ENCODE results near the gene CACNA1C. TPM values are rescaled to one million over a fixed set of nuclear protein-coding genes. Genes with fewer than 3 reads are reported as not detected.

CACNA1C gene
- total RNA-seq, 8 experiments from 2014 or later, result 0.97 to 36.4 (median 5.1) TPM

- ATAC-seq (replicated peaks in 6 of 8), result no peak
- no peak overlapping the region for H3K27ac ChIP-seq
- WGBS, 10 experiments, result 35 to 100% (median 88%) methylated on average over 1 to 5 of the region's 5 CpGs; no CpG with 5 or more reads in 3 of the 10 experiments
Measured at GRCh38 chr12:2355604-2356003, 302.8 kb downstream of the CACNA1C start.

DNA sequence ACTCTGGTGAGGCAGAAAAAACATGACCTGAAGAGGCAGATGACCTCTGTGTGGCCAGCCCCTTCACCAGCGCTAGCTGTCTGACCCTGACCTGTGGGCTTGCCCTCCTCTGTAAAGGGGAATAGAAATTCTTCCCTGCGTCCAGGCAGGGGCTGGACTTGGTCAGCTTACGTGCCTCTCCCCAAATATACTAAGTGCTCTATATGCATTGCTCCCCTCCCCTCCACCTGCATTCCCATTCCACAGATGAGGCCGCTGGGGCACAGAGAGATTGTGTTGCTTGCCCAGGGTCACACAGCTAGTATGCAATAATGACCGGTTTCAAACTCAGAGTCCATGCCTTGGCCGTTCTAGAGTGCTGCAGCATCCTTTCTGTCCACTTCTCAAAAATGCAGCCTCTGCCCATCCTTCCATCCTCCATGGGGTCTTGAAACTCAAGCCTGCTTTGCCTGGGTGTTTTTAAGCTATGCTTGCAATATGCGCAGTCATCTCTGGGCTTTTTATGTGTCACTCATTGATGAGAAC, 303.9 kb downstream of the CACNA1C start:
- H3K27ac ChIP-seq, result no peak overlapping the region
- H3K4me3 ChIP-seq, result no peak overlapping the region
- in situ Hi-C loops (cut with MboI; ENCODE audit: low pct_unique_long_range_greater_than_20kb in 2 of 9, low sequenced_read_pairs in 9 of 9, unreplicated experiment in 9 of 9), result no loop called here
- H3K4me1 ChIP-seq (replicated peaks in 1 of 2), result peaks cover 8 to 16% of the 10 kb centered on the region in 2 donors
- no peak for ATAC-seq (replicated peaks in 6 of 8)
- WGBS, 10 experiments, result 53 to 100% (median 95%) methylated on average over 1 to 4 of the region's 7 CpGs; no CpG with 5 or more reads in 4 of the 10 experiments

More at GRCh38 chr12:2355604-2356003, 302.8 kb downstream of the CACNA1C start:
- H3K4me1 ChIP-seq (replicated peaks in 1 of 2), result peaks cover 8 to 16% of the 10 kb centered on the region in 2 donors
- H3K4me3 ChIP-seq, result no peak overlapping the region
- in situ Hi-C loops (cut with MboI; ENCODE audit: low pct_unique_long_range_greater_than_20kb in 2 of 9, low sequenced_read_pairs in 9 of 9, unreplicated experiment in 9 of 9), result no loop called here

- H3K4me1 ChIP-seq (replicated peaks in 1 of 2), result peaks cover 7 to 8% of the 10 kb centered on the region in 2 donors
- H3K4me3 ChIP-seq, result no peak overlapping the region
- ATAC-seq (replicated peaks in 6 of 8), result peak in 1 of 8 experiments; percentile 5
- 54 to 100% (median 74%) methylated on average over 2 to 8 of the region's 8 CpGs for WGBS, 10 experiments
- H3K27ac ChIP-seq, result no peak overlapping the region
- in situ Hi-C loops (cut with MboI; ENCODE audit: low pct_unique_long_range_greater_than_20kb in 2 of 9, low sequenced_read_pairs in 9 of 9, unreplicated experiment in 9 of 9), result no loop called here
Measured at GRCh38 chr12:2358986-2359658, 306.3 kb downstream of the CACNA1C start.

DNA sequence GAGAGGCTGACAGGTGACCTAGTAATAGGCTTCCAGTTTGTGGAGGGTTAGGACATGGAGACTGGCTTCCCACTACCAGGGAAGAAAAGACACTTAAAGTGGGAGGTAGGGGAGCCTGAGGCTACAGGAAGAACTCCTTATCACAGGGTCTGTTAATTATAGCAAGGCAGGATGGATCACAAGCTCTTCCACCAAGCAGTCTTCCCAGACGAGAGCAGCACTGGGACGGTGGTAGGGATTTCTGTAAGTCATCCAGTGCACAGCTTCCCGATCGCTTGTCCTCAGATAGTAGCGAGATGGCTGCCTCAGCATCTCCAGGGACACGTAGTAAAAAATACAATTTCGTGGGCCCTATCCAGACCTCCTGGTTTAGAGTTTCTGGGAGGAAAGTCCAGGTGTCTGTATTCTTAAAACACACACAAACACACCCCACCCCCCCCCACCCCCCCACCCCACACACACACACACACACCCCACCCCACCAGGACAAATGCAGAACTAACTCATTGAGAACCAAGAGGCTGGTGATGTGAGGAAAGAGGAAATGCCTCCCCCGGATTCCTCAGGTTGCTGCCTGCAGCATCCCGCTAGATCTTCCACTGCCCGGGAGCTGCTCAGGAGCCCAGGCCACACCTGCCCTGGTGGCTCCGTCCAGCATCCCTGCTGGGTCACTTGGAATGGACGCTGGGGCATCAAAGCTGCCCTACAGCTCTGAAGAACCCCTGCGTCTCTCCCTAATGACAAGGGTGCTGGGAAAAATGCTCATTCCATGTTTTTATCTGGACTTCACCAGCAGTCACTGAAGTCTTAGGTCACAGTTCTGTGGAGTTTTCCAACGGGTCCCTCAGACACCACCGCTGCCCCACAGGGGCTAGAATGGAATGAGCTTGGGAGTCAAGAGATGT, 307.2 kb downstream of the CACNA1C start:
- H3K27ac ChIP-seq, result no peak overlapping the region

DNA sequence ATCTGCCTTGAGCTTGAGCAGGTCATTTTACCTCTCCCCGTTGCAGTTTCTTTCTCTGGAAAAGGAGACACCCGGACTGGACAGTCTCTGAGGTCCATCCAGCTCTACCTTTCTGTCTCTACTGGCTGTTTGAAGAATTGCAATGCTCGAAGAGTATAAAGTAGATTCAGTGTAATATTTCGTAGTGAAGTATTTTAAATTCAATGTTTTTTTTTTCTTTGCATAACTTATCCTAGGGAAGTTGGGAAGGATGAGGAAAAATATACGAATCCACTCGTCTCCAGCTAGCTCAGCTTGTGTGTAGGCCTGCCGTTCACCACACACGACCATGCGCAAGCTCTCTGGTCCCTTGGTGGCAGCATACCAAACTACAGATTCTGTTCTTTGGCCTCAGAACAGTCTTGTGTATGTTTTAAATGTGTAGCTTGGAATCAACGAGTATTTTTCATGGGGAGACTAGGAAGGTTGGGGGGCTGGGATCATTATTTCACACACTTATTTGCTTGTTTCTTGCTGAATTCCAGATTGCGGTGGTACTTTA, 307.9 kb downstream of the CACNA1C start:
- H3K27ac ChIP-seq, result no peak overlapping the region
- ATAC-seq (replicated peaks in 6 of 8), result peak in 1 of 8 experiments; percentile 27
- in situ Hi-C loops (cut with MboI; ENCODE audit: low pct_unique_long_range_greater_than_20kb in 2 of 9, low sequenced_read_pairs in 9 of 9, unreplicated experiment in 9 of 9), result no loop called here
- peaks cover 7 to 8% of the 10 kb centered on the region in 2 donors for H3K4me1 ChIP-seq (replicated peaks in 1 of 2)
- H3K4me3 ChIP-seq, result no peak overlapping the region
- 79 to 100% (median 88%) methylated on average over 2 to 8 of the region's 11 CpGs; no CpG with 5 or more reads in 1 of the 10 experiments for WGBS, 10 experiments

More for the DNA sequence above, 307.2 kb downstream of the CACNA1C start:
- Histone ChIP-seq H3K4me3 (no peak overlapping the region), H3K4me1 (replicated peaks in 1 of 2) (peaks cover 7 to 8% of the 10 kb centered on the region in 2 donors)
- ATAC-seq (replicated peaks in 6 of 8), result no peak
- WGBS, 10 experiments, result 81 to 100% (median 94%) methylated on average over 1 to 4 of the region's 15 CpGs; no CpG with 5 or more reads in 5 of the 10 experiments
- in situ Hi-C loops (cut with MboI; ENCODE audit: low pct_unique_long_range_greater_than_20kb in 2 of 9, low sequenced_read_pairs in 9 of 9, unreplicated experiment in 9 of 9), result no loop called here

DNA sequence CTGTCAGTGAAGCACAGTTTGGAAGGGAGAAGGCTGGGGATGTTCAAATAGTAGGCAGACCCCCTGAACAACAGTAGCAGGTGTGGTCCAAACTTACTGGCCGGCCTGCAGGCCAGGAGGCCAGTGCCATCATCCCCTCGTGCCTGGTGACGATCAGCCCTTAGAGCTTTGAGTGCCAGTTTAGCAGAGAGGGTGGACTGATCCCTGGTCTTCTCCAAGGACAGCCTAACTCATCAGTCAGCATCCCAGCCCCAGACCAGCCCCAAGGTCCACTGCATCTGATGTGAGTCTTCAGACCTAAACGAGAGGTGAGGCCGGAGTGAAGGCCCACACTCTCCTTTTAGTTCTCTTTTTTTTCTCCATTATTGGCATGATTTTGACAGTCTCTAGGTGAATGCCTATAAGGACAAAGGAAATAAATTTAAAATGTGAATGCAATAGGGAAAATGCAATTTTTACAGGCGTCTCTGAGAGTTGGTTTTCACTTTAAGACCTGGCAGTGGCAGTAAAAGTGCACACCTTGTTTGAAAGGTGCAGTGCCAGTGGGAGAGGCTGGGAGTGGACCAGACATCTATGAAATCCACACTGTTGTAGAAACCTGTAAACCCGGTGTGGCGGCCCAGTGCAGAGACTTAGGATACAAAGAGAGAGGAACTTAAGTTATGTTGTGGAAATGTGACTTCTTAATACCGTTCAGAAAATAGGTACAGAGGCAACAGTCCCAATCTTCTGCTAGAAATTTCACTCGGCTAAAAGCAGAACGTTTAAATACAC, 311.2 kb downstream of the CACNA1C start:
- 60 to 94% (median 82%) methylated on average over 1 to 11 of the region's 11 CpGs for WGBS, 10 experiments
- Histone ChIP-seq H3K4me3 (no peak overlapping the region), H3K27ac (no peak overlapping the region), H3K4me1 (replicated peaks in 1 of 2) (no peaks in the 10 kb centered on the region)
- no peak for ATAC-seq (replicated peaks in 6 of 8)
- in situ Hi-C loops (cut with MboI; ENCODE audit: low pct_unique_long_range_greater_than_20kb in 2 of 9, low sequenced_read_pairs in 9 of 9, unreplicated experiment in 9 of 9), result no loop called here

GRCh38 chr12:2364631-2365051, 311.9 kb downstream of the CACNA1C start:
- Histone ChIP-seq H3K27ac (no peak overlapping the region), H3K4me3 (no peak overlapping the region), H3K4me1 (replicated peaks in 1 of 2) (no peaks in the 10 kb centered on the region)
- in situ Hi-C loops (cut with MboI; ENCODE audit: low pct_unique_long_range_greater_than_20kb in 2 of 9, low sequenced_read_pairs in 9 of 9, unreplicated experiment in 9 of 9), result no loop called here
- WGBS, 10 experiments, result 78 to 100% (median 92%) methylated on average over 2 to 9 of the region's 9 CpGs; no CpG with 5 or more reads in 2 of the 10 experiments
- ATAC-seq (replicated peaks in 6 of 8), result no peak

DNA sequence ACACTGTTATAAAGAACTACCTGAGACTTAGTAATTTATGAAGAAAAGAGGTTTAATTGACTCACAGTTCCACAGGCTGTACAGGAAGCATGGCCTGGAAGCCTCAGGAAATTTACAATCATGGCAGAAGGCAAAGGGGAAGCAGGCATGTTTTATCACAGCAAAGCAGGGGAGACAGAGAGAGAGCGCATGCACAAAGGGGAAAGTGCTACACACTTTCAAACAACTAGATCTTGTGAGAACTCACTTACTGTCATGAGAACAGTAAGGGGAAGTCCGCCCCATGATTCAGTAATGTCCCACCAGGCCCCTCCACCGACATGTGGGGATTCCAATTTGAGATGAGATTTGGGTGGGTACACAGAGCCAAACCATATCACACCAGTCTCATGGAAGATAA, 313.9 kb downstream of the CACNA1C start:
- Histone ChIP-seq H3K4me1 (replicated peaks in 1 of 2) (no peaks in the 10 kb centered on the region), H3K4me3 (no peak overlapping the region), H3K27ac (no peak overlapping the region)
- 71 to 100% (median 100%) methylated on average over 1 to 3 of the region's 3 CpGs; no CpG with 5 or more reads in 2 of the 10 experiments for WGBS, 10 experiments
- ATAC-seq (replicated peaks in 6 of 8), result no peak
- in situ Hi-C loops (cut with MboI; ENCODE audit: low pct_unique_long_range_greater_than_20kb in 2 of 9, low sequenced_read_pairs in 9 of 9, unreplicated experiment in 9 of 9), result no loop called here

GRCh38 chr12:2372178-2372577, 319.4 kb downstream of the CACNA1C start:
- 0 to 100% (median 66%) methylated on average over 1 to 3 of the region's 6 CpGs; no CpG with 5 or more reads in 3 of the 10 experiments for WGBS, 10 experiments
- in situ Hi-C loops (cut with MboI; ENCODE audit: low pct_unique_long_range_greater_than_20kb in 2 of 9, low sequenced_read_pairs in 9 of 9, unreplicated experiment in 9 of 9), result no loop called here
- Histone ChIP-seq H3K4me3 (no peak overlapping the region), H3K4me1 (replicated peaks in 1 of 2) (peaks cover 9 to 21% of the 10 kb centered on the region in 2 donors), H3K27ac (no peak overlapping the region)
- peak in 5 of 8 experiments; percentile 55 to 86 (median 72) for ATAC-seq (replicated peaks in 6 of 8)

DNA sequence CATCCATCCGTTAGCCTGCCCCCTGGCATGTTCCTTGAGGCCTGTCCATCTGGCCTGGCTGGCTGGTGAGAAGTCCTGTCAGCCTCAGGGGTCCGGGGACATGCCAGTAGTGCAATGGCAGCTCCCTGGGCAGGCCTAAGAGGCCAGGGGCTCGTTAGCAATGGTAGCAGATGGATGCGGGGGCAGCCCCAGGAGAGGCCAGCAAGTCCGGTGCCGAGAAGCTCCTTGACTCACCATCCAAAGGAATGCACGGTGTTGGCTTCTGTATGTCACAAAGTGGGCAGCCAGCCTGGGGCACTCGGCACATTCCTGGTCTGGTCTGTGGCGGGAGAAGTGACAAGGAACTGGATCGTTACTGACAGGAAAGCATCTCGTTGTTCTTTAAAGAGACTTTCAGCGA, 319.9 kb downstream of the CACNA1C start:
- no peak overlapping the region for H3K27ac ChIP-seq
- WGBS, 10 experiments, result 33 to 100% (median 84%) methylated on average over 1 to 7 of the region's 12 CpGs; no CpG with 5 or more reads in 2 of the 10 experiments
- in situ Hi-C loops (cut with MboI; ENCODE audit: low pct_unique_long_range_greater_than_20kb in 2 of 9, low sequenced_read_pairs in 9 of 9, unreplicated experiment in 9 of 9), result no loop called here
- H3K4me3 ChIP-seq, result no peak overlapping the region
- ATAC-seq (replicated peaks in 6 of 8), result no peak
- peaks cover 11 to 23% of the 10 kb centered on the region in 2 donors for H3K4me1 ChIP-seq (replicated peaks in 1 of 2)

- Histone ChIP-seq H3K4me3 (no peak overlapping the region), H3K4me1 (replicated peaks in 1 of 2) (peaks cover 11 to 23% of the 10 kb centered on the region in 2 donors), H3K27ac (no peak overlapping the region)
- no peak for ATAC-seq (replicated peaks in 6 of 8)
- WGBS, 10 experiments, result 67 to 100% (median 93%) methylated on average over 1 to 7 of the region's 8 CpGs; no CpG with 5 or more reads in 1 of the 10 experiments
- in situ Hi-C loops (cut with MboI; ENCODE audit: low pct_unique_long_range_greater_than_20kb in 2 of 9, low sequenced_read_pairs in 9 of 9, unreplicated experiment in 9 of 9), result no loop called here
Measured at GRCh38 chr12:2373307-2373706, 320.5 kb downstream of the CACNA1C start.
